K562 (cell line): ENCODE results near the gene CLK4. TPM values are rescaled to one million over a fixed set of nuclear protein-coding genes. Genes with fewer than 3 reads are reported as not detected.

Source experiments
- ATAC-seq: fragments of 200-7000 bp; cut with Tn5 transposase; 3 replicates; pipeline ENCODE4 v1.9.1; 2020; ENCODE audit warnings: moderate library complexity
- BruUV-seq: library from RNA; stranded (reverse); fragments of 400-500 nt; replicated peaks from 2 replicates; lab custom pipeline; 2021; lab: Mats Ljungman, UMichigan
- CTCF ChIA-PET: fragments of 300-600 bp; formaldehyde crosslinking; extraction: SDS; loops from one replicate; lab custom pipeline; 2021; ENCODE audit warnings: low intra/inter-chr PET ratio; lab: Yijun Ruan, JAX
- POLR2A ChIA-PET: fragments of 300-600, 350-650 bp; sonication (Branson Sonifier 250); formaldehyde crosslinking; extraction: SDS; loops from one replicate; lab custom pipeline; 2021; ENCODE audit warnings: antibody characterized with exemption, inconsistent platforms; lab: Yijun Ruan, JAX
- DNase-seq, 4 experiments: peaks; one replicate each; pipeline versions ENCODE4 v3.0.0 to v3.0.0-alpha.2; 2011 to 2018; ENCODE audit warnings: low spot score in 3 of 4, mixed read lengths in 3 of 4; ENCODE audit errors: extremely low read depth in 1 of 4
- FAIRE-seq: peaks from 2 replicates; lab custom pipeline; 2011; peaks lifted over from hg19 to GRCh38; lab: Jason Lieb, UNC
- H2AFZ ChIP-seq: 2 replicates; pipeline ENCODE4 v1.6.0; 2011; ENCODE audit warnings: low read depth, low read length, control low read depth, inconsistent platforms
- H3K27ac ChIP-seq: fragments of 200-600 bp; 3 replicates; pipeline ENCODE4 v1.8.0; 2011; ENCODE audit warnings: low read depth, mild to moderate bottlenecking, control low read depth, inconsistent platforms, low read length, moderate library complexity, mixed read lengths; ENCODE audit errors: extremely low read depth
- H3K27me3 ChIP-seq, 2 experiments: fragments of 300-600 bp in 1 of 2; 2 replicates in 1 of 2; 3 replicates in 1 of 2; pipeline versions ENCODE4 v1.6.0 to v1.8.0; 2011; ENCODE audit warnings: inconsistent platforms in 2 of 2, low read length in 2 of 2, mild to moderate bottlenecking in 1 of 2, mixed read lengths in 1 of 2, moderate library complexity in 1 of 2; ENCODE audit not compliant: control insufficient read depth in 2 of 2, insufficient read depth in 2 of 2
- H3K36me3 ChIP-seq: fragments of 300-600 bp; 3 replicates; pipeline ENCODE4 v1.8.0; 2011; ENCODE audit warnings: mild to moderate bottlenecking, low read length, inconsistent platforms; ENCODE audit not compliant: control insufficient read depth, insufficient read depth
- H3K4me1 ChIP-seq, 2 experiments: fragments of 200-600 bp in 1 of 2; replicated peaks in 1 of 2; 2 replicates in 1 of 2; 3 replicates in 1 of 2; pipeline versions ENCODE4 v1.5.1 to v1.8.0; 2011; ENCODE audit warnings: inconsistent platforms in 2 of 2, low read length in 2 of 2, mild to moderate bottlenecking in 1 of 2, mixed read lengths in 1 of 2, moderate library complexity in 1 of 2; ENCODE audit not compliant: control insufficient read depth in 2 of 2, insufficient read depth in 2 of 2
- H3K4me2 ChIP-seq: 2 replicates; pipeline ENCODE4 v1.6.1; 2011; ENCODE audit warnings: low read length, control low read depth, inconsistent platforms, mixed read lengths; ENCODE audit not compliant: insufficient read depth
- H3K4me3 ChIP-seq: fragments of 200-600 bp; sonication (generic), shearing (Covaris generic); 2 replicates; pipeline ENCODE4 v1.5.1; 2016; ENCODE audit warnings: control low read depth, inconsistent platforms
- H3K79me2 ChIP-seq: fragments of 200-600 bp; 3 replicates; pipeline ENCODE4 v1.8.0; 2011; ENCODE audit warnings: low read length, inconsistent platforms; ENCODE audit not compliant: control insufficient read depth, insufficient read depth
- H3K9ac ChIP-seq, 2 experiments: 2 replicates each; pipeline versions ENCODE4 v1.6.0 to v1.6.1; 2011; ENCODE audit warnings: low read depth in 2 of 2, low read length in 2 of 2, control low read depth in 1 of 2, inconsistent platforms in 1 of 2, mild to moderate bottlenecking in 1 of 2, mixed read lengths in 1 of 2; ENCODE audit not compliant: insufficient read depth in 1 of 2
- H3K9me1 ChIP-seq: one replicate; pipeline ENCODE4 v1.6.0; 2011; ENCODE audit warnings: inconsistent platforms, mild to moderate bottlenecking, low read length, moderate library complexity; ENCODE audit not compliant: control insufficient read depth, insufficient read depth
- H3K9me3 ChIP-seq: replicated peaks from 2 replicates; pipeline ENCODE4 v1.5.1; 2011; ENCODE audit warnings: low read depth, low read length, inconsistent platforms; ENCODE audit not compliant: control insufficient read depth, insufficient read depth
- H4K20me1 ChIP-seq: replicated peaks from 2 replicates; pipeline ENCODE4 v1.6.1; 2011; ENCODE audit warnings: low read length, inconsistent platforms, mixed read lengths; ENCODE audit not compliant: control insufficient read depth, insufficient read depth
- ARID1B ChIP-seq: fragments of 450-650 bp; IDR thresholded peaks from 2 replicates; pipeline ENCODE4 v1.6.1; 2016; ENCODE audit warnings: antibody characterized with exemption, mild to moderate bottlenecking, inconsistent platforms
- CC2D1A ChIP-seq: fragments of 450-650 bp; IDR thresholded peaks from 2 replicates; pipeline ENCODE4 v1.6.1; 2017; ENCODE audit warnings: mild to moderate bottlenecking
- FIP1L1 ChIP-seq: fragments of 200-400 bp; formaldehyde crosslinking; IDR thresholded peaks from 2 replicates; pipeline ENCODE4 v1.6.1; 2018; ENCODE audit warnings: mild to moderate bottlenecking, low read depth, low read length; ENCODE audit not compliant: poor library complexity, severe bottlenecking
- GTF2E2 ChIP-seq: fragments of 200-800 bp; sonication (Bioruptor generic); IDR thresholded peaks from 2 replicates; pipeline ENCODE4 v1.6.1; 2016; ENCODE audit warnings: missing genetic modification characterization, missing compliant biosample characterization
- GTF3C2 ChIP-seq: IDR thresholded peaks from 3 replicates; pipeline ENCODE4 v1.6.1; 2011; ENCODE audit warnings: borderline replicate concordance, mild to moderate bottlenecking, moderate library complexity; ENCODE audit not compliant: insufficient read length; ENCODE audit errors: extremely low read depth
- LCOR ChIP-seq: sonication (generic); formaldehyde crosslinking; IDR thresholded peaks from 2 replicates; pipeline ENCODE4 v1.8.0; 2022; ENCODE audit warnings: mild to moderate bottlenecking, missing genetic modification reagents
- MLX ChIP-seq, 2 experiments: fragments of 450-650 bp in 1 of 2; sonication (generic) in 1 of 2; formaldehyde crosslinking; conservative IDR thresholded peaks; 2 replicates each; pipeline versions ENCODE4 v1.4.0 to v1.8.1; 2020 to 2022; ENCODE audit warnings: mild to moderate bottlenecking in 1 of 2, missing genetic modification reagents in 1 of 2
- PHB ChIP-seq: fragments of 250-450 bp; sonication (Bioruptor Pico); IDR thresholded peaks from 2 replicates; pipeline ENCODE4 v1.5.0; 2021
- PHTF2 ChIP-seq: fragments of 250-450 bp; sonication (Bioruptor Pico); IDR thresholded peaks from 2 replicates; pipeline ENCODE4 v1.5.0; 2021; ENCODE audit warnings: mild to moderate bottlenecking
- PURB ChIP-seq: sonication (generic); formaldehyde crosslinking; IDR thresholded peaks from 2 replicates; pipeline ENCODE4 v1.9.0; 2021; ENCODE audit warnings: low read depth, mild to moderate bottlenecking, missing genetic modification reagents
- RBM34 ChIP-seq: fragments of 200-400 bp; formaldehyde crosslinking; IDR thresholded peaks from 2 replicates; pipeline ENCODE4 v1.6.1; 2018; ENCODE audit warnings: low read length, borderline replicate concordance; ENCODE audit not compliant: insufficient read depth
- RHOXF2B ChIP-seq: fragments of 250-450 bp; sonication (Bioruptor Pico); conservative IDR thresholded peaks from 2 replicates; pipeline ENCODE4 v1.5.1; 2021
- TEAD1 ChIP-seq, 2 experiments: fragments of 450-650 bp in 1 of 2; sonication (generic) in 1 of 2; formaldehyde crosslinking; IDR thresholded peaks; 2 replicates each; pipeline versions ENCODE4 v1.4.0 to v1.8.0; 2020 to 2022; ENCODE audit warnings: mild to moderate bottlenecking in 2 of 2, missing genetic modification reagents in 1 of 2
- TGIF2 ChIP-seq: sonication (generic); formaldehyde crosslinking; IDR thresholded peaks from 2 replicates; pipeline ENCODE4 v1.8.1; 2022; ENCODE audit warnings: mild to moderate bottlenecking, missing genetic modification reagents, moderate library complexity
- THRAP3 ChIP-seq: fragments of 450-650 bp; IDR thresholded peaks from 2 replicates; pipeline ENCODE4 v1.6.1; 2016; ENCODE audit warnings: mild to moderate bottlenecking, inconsistent platforms, borderline replicate concordance
- U2AF1 ChIP-seq: fragments of 200-400 bp; formaldehyde crosslinking; optimal IDR thresholded peaks from 2 replicates; pipeline ENCODE3; 2017; ENCODE audit warnings: mild to moderate bottlenecking, low read depth, low read length, moderate library complexity
- XRCC3 ChIP-seq: fragments of 450-650 bp; IDR thresholded peaks from 2 replicates; pipeline ENCODE4 v1.6.1; 2017; ENCODE audit warnings: mild to moderate bottlenecking, moderate library complexity
- ZNF830 ChIP-seq: fragments of 250-450 bp; sonication (Bioruptor Pico); IDR thresholded peaks from 2 replicates; pipeline ENCODE4 v1.5.0; 2021; ENCODE audit warnings: mild to moderate bottlenecking
- WGBS: fragments of 100-300 bp; shearing (Covaris generic); methylation state at CpG from one replicate; pipeline ENCODE4 v1.1.6; 2016; ENCODE audit warnings: low coverage, mixed read lengths; ENCODE audit not compliant: insufficient coverage; ENCODE audit errors: missing lambda C conversion rate; 5-methylcytosine and 5-hydroxymethylcytosine counted together
- in situ Hi-C: fragments of 300-500 bp; cut with MboI; formaldehyde crosslinking; loops from 4 replicates; pipeline ENCODE4 v1.15.0; 2018; ENCODE audit warnings: inconsistent platforms, mixed read lengths
- intact Hi-C: fragments of 100-400 bp; cut with micrococcal nuclease; formaldehyde crosslinking; loops from 2 replicates; pipeline ENCODE4 v1.14.2; 2022
- polyA plus RNA-seq, 8 experiments: library from polyadenylated mRNA; depleted of rRNA in 4 of 8; stranded (reverse) in 5 of 8; unstranded in 3 of 8; fragments of >200 nt; fragmentation: Nextera tagmentation in 2 of 8; fragmentation: Illumina TruSeq in 1 of 8; extraction: Ambion mirVana in 2 of 8; extraction: Trizol in 1 of 8; gene quantifications; 2 replicates each; pipeline versions ENCODE4 v1.2.1 to v1.2.3, GENCODE V29; 2011 to 2014; ENCODE audit warnings: inconsistent platforms in 1 of 8, missing spikeins in 1 of 8
- total RNA-seq, 7 experiments: library from RNA; depleted of rRNA in 6 of 7; stranded (reverse); fragments of >200 nt in 6 of 7; fragmentation: Illumina TruSeq in 2 of 7; extraction: Trizol in 2 of 7; gene quantifications; 2 replicates each; pipeline versions ENCODE4 v1.2.1 to v1.2.3, GENCODE V29; 2011 to 2021; ENCODE audit warnings: low replicate concordance in 1 of 7
- TF ChIP-seq, protein P1 (sequence below): fragments of 250-450 bp; sonication (Bioruptor Pico); IDR thresholded peaks from 2 replicates; pipeline ENCODE4 v1.9.0; 2021; ENCODE audit warnings: mild to moderate bottlenecking, inconsistent platforms

The CLK4 gene
- total and polyA plus RNA-seq, 9 of the 15 experiments (the other 6 are each of a cell fraction or from before 2014, with no cell fraction given), result 10.5 to 23.1 (median 13.9) TPM

DNA sequence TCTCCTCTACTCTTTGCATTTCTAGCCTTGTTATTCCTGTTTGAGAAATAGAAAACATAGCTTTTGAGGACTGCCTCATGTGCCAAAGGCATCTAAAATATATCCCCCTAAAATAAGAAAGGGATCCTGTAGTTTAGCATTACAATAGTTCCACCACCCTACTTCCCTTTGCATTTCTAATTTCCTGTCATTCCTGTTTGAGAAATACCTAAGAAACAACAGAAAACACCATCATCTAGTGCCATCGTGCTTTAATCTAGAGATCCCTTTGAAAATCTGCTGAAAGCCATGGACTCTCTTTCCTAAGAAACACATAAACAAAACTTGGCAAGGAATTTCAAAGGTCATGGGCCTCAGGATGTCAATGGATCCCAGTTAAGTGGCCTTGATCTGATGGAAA is 7.5 kb downstream of the CLK4 start:
- H3K9me1 ChIP-seq, result no peaks in the 10 kb centered on the region
- H2AFZ ChIP-seq, result no peak overlapping the region
- DNase-seq, result no peak
- H3K4me3 ChIP-seq, result no peak overlapping the region
- no peaks in the 10 kb centered on the region for H3K9me3 ChIP-seq
- no peak for FAIRE-seq
- peaks cover 0 to 3% of the 10 kb centered on the region in 2 experiments; a peak in 1 of 5 replicates for H3K4me1 ChIP-seq
- no TSS peak for BruUV-seq
- H3K9ac ChIP-seq, result no peak overlapping the region
- no peak overlapping the region for H3K27ac ChIP-seq
- CTCF ChIA-PET, result no interaction called here
- POLR2A ChIA-PET, result interaction anchor here (0.9 to 1.9 kb wide), 3 partner anchors 8 to 197 kb away, joined by 3 to 6 read pairs (median 4); no protein-coding TSS in a partner anchor
- peaks cover 27% of the 10 kb centered on the region for H3K79me2 ChIP-seq
- 100% methylated on average over 1 of the region's 1 CpG for WGBS
- no peaks in the 10 kb centered on the region for H4K20me1 ChIP-seq
- in situ Hi-C loops, result no loop called here
- intact Hi-C loops, result no loop called here
- H3K4me2 ChIP-seq, result no peak overlapping the region
- no peaks in the 10 kb centered on the region for H3K27me3 ChIP-seq
- H3K36me3 ChIP-seq, result peaks cover 85% of the 10 kb centered on the region
- ATAC-seq, result no peak
- TF ChIP-seq GTF3C2 (no peak), FIP1L1 (no peak), TGIF2 (CRISPR knock-in tag) (no peak), U2AF1 (no peak), TEAD1 (CRISPR knock-in tag; IDR thresholded peaks at IDR 0.05) (no peak), CC2D1A (no peak), RHOXF2B (CRISPR knock-in tag) (no peak), MLX (CRISPR knock-in tag; conservative IDR thresholded peaks at IDR 0.05) (no peak), ARID1B (no peak), LCOR (CRISPR knock-in tag) (no peak), PHTF2 (no peak), GTF2E2 (tag) (no peak), PHB (CRISPR knock-in tag) (no peak), PURB (no peak), ZNF830 (no peak), XRCC3 (no peak), THRAP3 (no peak), RBM34 (no peak)
- TF ChIP-seq, protein P1, sequence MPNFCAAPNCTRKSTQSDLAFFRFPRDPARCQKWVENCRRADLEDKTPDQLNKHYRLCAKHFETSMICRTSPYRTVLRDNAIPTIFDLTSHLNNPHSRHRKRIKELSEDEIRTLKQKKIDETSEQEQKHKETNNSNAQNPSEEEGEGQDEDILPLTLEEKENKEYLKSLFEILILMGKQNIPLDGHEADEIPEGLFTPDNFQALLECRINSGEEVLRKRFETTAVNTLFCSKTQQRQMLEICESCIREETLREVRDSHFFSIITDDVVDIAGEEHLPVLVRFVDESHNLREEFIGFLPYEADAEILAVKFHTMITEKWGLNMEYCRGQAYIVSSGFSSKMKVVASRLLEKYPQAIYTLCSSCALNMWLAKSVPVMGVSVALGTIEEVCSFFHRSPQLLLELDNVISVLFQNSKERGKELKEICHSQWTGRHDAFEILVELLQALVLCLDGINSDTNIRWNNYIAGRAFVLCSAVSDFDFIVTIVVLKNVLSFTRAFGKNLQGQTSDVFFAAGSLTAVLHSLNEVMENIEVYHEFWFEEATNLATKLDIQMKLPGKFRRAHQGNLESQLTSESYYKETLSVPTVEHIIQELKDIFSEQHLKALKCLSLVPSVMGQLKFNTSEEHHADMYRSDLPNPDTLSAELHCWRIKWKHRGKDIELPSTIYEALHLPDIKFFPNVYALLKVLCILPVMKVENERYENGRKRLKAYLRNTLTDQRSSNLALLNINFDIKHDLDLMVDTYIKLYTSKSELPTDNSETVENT, result no peak
